Fibroblast of mammary gland (primary cell): ENCODE measurements around the gene TUBA8.
A peak's percentile ranks its signal among the peaks of the same experiment; 100 is the strongest.

Source experiments
- DNase-seq: peaks from one replicate; pipeline ENCODE4 v3.0.0-alpha.2; 2010; ENCODE audit warnings: low read depth
- H3K4me3 ChIP-seq: 2 replicates; pipeline ENCODE4 v1.5.1; 2011; ENCODE audit warnings: low read depth, mild to moderate bottlenecking, low read length, moderate library complexity; ENCODE audit not compliant: control insufficient read depth
- TF ChIP-seq, protein P1 (sequence below): conservative IDR thresholded peaks from 2 replicates; pipeline ENCODE4 v1.5.1; 2011; ENCODE audit warnings: low read depth, low read length, inconsistent platforms; ENCODE audit not compliant: control insufficient read depth, insufficient read depth

Gene TUBA8

DNA sequence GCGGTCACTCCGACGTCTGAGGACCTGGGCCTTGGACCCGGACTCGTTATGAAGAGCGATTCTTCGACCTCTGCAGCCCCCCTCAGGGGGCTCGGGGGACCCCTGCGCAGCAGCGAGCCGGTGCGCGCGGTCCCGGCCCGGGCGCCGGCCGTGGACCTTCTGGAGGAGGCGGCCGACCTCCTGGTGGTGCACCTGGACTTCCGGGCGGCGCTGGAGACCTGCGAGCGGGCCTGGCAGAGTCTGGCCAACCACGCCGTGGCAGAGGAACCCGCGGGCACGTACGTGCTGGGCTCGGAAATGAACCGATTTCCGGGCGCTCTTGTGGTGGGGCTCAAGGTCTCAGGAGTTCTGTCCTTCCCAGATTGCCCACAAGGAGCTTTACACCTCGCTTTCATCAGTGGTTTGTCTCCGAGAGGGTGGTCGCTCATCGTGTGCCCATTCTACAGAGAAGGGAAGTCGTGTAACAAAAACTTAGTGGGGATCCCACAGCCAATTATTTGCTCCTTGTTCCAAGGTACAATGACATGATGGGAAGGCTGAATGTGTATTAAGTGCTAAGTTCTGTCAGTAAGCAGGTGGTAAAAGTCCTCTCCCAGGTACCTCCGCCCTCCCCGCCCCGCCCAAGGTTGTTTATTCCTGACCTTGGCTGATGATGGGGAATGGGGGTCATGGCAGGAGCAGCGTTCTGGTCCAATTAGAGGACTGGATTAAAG is 32.1 kb upstream of the TUBA8 start:
- DNase-seq, result peak; percentile 30
- TF ChIP-seq, protein P1, sequence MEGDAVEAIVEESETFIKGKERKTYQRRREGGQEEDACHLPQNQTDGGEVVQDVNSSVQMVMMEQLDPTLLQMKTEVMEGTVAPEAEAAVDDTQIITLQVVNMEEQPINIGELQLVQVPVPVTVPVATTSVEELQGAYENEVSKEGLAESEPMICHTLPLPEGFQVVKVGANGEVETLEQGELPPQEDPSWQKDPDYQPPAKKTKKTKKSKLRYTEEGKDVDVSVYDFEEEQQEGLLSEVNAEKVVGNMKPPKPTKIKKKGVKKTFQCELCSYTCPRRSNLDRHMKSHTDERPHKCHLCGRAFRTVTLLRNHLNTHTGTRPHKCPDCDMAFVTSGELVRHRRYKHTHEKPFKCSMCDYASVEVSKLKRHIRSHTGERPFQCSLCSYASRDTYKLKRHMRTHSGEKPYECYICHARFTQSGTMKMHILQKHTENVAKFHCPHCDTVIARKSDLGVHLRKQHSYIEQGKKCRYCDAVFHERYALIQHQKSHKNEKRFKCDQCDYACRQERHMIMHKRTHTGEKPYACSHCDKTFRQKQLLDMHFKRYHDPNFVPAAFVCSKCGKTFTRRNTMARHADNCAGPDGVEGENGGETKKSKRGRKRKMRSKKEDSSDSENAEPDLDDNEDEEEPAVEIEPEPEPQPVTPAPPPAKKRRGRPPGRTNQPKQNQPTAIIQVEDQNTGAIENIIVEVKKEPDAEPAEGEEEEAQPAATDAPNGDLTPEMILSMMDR, result no peak
- H3K4me3 ChIP-seq, result peak overlapping the region; percentile 99

- TF ChIP-seq, protein P1, result no peak
- no peak for DNase-seq
- no peak overlapping the region for H3K4me3 ChIP-seq
These were observed 30.8 kb upstream of the TUBA8 start for GRCh38 chr22:18079706-18080233.

GRCh38 chr22:18081416-18081815 is 29.2 kb upstream of the TUBA8 start:
- TF ChIP-seq, protein P1, result no peak
- DNase-seq, result no peak
- H3K4me3 ChIP-seq, result no peak overlapping the region

DNA sequence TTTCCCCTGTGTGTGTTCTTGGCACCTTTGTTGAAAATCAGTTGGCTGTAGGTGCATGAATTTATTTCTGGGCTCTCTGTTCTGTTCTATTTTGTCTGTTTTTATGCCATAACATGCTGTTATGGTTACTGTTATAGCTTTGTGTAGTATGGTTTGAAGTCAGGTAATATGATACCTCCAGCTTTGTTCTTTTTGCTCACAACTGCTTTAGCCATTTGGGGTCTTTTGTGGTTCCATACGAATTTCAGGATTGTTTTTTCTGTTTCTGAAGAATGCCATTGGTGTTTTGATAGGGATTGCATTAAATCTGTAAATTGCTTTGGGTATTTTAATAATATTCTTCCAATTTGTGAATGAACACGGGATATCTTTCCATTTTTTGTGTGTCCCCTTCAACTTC is 28.1 kb upstream of the TUBA8 start:
- TF ChIP-seq, protein P1, result no peak
- no peak for DNase-seq
- no peak overlapping the region for H3K4me3 ChIP-seq

- no peak for DNase-seq
- TF ChIP-seq, protein P1, result no peak
These were observed 27.2 kb upstream of the TUBA8 start for GRCh38 chr22:18083406-18083805.

GRCh38 chr22:18085188-18085587 is 25.4 kb upstream of the TUBA8 start:
- DNase-seq, result peak; percentile 69
- no peak overlapping the region for H3K4me3 ChIP-seq
- TF ChIP-seq, protein P1, result no peak

More at GRCh38 chr22:18083406-18083805, 27.2 kb upstream of the TUBA8 start:
- H3K4me3 ChIP-seq, result no peak overlapping the region
